Liver (tissue), 9 donors: ENCODE measurements around the gene CCDC40. TPM values are rescaled to one million over a fixed set of nuclear protein-coding genes. Genes with fewer than 3 reads are reported as not detected.
A peak's percentile ranks its signal among the peaks of the same experiment; 100 is the strongest.

Experiments
- DNase-seq: peaks from one replicate; pipeline ENCODE4 v3.0.0-alpha.2; 2017; ENCODE audit warnings: low spot score
- H3K27ac ChIP-seq, 2 donors: one replicate each; pipeline ENCODE4 v1.7.0; 2013; ENCODE audit warnings: inconsistent platforms in 2 of 2, low read length in 2 of 2, control low read depth in 1 of 2, low read depth in 1 of 2, mild to moderate bottlenecking in 1 of 2
- H3K27me3 ChIP-seq, 4 donors: one replicate each; pipeline versions ENCODE4 v1.6.1 to v1.7.0; 2013; ENCODE audit warnings: low read length in 3 of 4, inconsistent platforms in 1 of 4, mild to moderate bottlenecking in 1 of 4, moderate library complexity in 1 of 4; ENCODE audit not compliant: control insufficient read depth in 4 of 4, insufficient read depth in 4 of 4
- H3K36me3 ChIP-seq, 4 donors: one replicate each; pipeline versions ENCODE4 v1.6.1 to v1.7.0; 2013; ENCODE audit warnings: low read length in 3 of 4, mild to moderate bottlenecking in 3 of 4, low read depth in 1 of 4, moderate library complexity in 1 of 4; ENCODE audit not compliant: control insufficient read depth in 4 of 4, insufficient read depth in 3 of 4
- H3K4me1 ChIP-seq, 4 donors: one replicate each; pipeline versions ENCODE4 v1.6.1 to v1.7.0; 2013; ENCODE audit warnings: low read length in 3 of 4, mild to moderate bottlenecking in 3 of 4, moderate library complexity in 1 of 4; ENCODE audit not compliant: control insufficient read depth in 4 of 4, insufficient read depth in 4 of 4
- H3K4me3 ChIP-seq, 3 donors: one replicate each; pipeline versions ENCODE4 v1.6.1 to v1.7.0; 2013; ENCODE audit warnings: low read length in 3 of 3, control low read depth in 1 of 3, low read depth in 1 of 3, mild to moderate bottlenecking in 1 of 3
- H3K9ac ChIP-seq, 2 donors: one replicate each; pipeline ENCODE4 v1.7.0; 2013; ENCODE audit warnings: low read length in 2 of 2, mild to moderate bottlenecking in 2 of 2, moderate library complexity in 2 of 2, control low read depth in 1 of 2, low read depth in 1 of 2
- H3K9me3 ChIP-seq, 4 donors: one replicate each; pipeline versions ENCODE4 v1.6.1 to v1.7.0; 2013; ENCODE audit warnings: low read length in 3 of 4; ENCODE audit not compliant: control insufficient read depth in 4 of 4
- EGR1 ChIP-seq, 2 donors: IDR thresholded peaks; 2 replicates each; pipeline ENCODE4 v1.6.1; 2016 to 2018; ENCODE audit warnings: antibody characterized with exemption in 2 of 2, low read depth in 2 of 2
- FOXA1 ChIP-seq: IDR thresholded peaks from 2 replicates; pipeline ENCODE4 v1.6.1; 2016; ENCODE audit warnings: antibody characterized with exemption
- FOXA2 ChIP-seq: IDR thresholded peaks from 2 replicates; pipeline ENCODE4 v1.6.1; 2016; ENCODE audit warnings: antibody characterized with exemption
- GABPA ChIP-seq, 2 donors: IDR thresholded peaks in 1 of 2; conservative IDR thresholded peaks in 1 of 2; 2 replicates each; pipeline ENCODE4 v1.6.1; 2016; ENCODE audit warnings: antibody characterized with exemption in 2 of 2, mild to moderate bottlenecking in 1 of 2, moderate library complexity in 1 of 2
- HNF4A ChIP-seq, 2 donors: conservative IDR thresholded peaks; 2 replicates each; pipeline ENCODE4 v1.6.1; 2016; ENCODE audit warnings: antibody characterized with exemption in 2 of 2, mild to moderate bottlenecking in 2 of 2
- HNF4G ChIP-seq: IDR thresholded peaks from 2 replicates; pipeline ENCODE4 v1.6.1; 2016; ENCODE audit warnings: antibody characterized with exemption
- JUND ChIP-seq, 2 donors: IDR thresholded peaks; 2 replicates each; pipeline ENCODE4 v1.6.1; 2016; ENCODE audit warnings: antibody characterized with exemption in 2 of 2
- NR2F2 ChIP-seq: IDR thresholded peaks from 2 replicates; pipeline ENCODE4 v1.6.1; 2016; ENCODE audit warnings: antibody characterized with exemption
- RAD21 ChIP-seq, 2 donors: IDR thresholded peaks; 2 replicates each; pipeline ENCODE4 v1.6.1; 2016; ENCODE audit warnings: antibody characterized with exemption in 2 of 2, mild to moderate bottlenecking in 2 of 2
- RXRA ChIP-seq, 2 donors: IDR thresholded peaks; 2 replicates each; pipeline ENCODE4 v1.6.1; 2017 to 2018; ENCODE audit warnings: antibody characterized with exemption in 2 of 2, mild to moderate bottlenecking in 1 of 2
- SP1 ChIP-seq: IDR thresholded peaks from 2 replicates; pipeline ENCODE4 v1.6.1; 2018; ENCODE audit warnings: antibody characterized with exemption, mild to moderate bottlenecking
- TAF1 ChIP-seq: conservative IDR thresholded peaks from 2 replicates; pipeline ENCODE4 v1.6.1; 2016; ENCODE audit warnings: antibody characterized with exemption, mild to moderate bottlenecking
- YY1 ChIP-seq: IDR thresholded peaks from 2 replicates; pipeline ENCODE4 v1.6.1; 2016; ENCODE audit warnings: antibody characterized with exemption, mild to moderate bottlenecking
- WGBS: extraction: QIAGEN DNeasy Blood & Tissue Kit; methylation state at CpG from one replicate; pipeline ENCODE4 v1.1.7; 2013; 5-methylcytosine and 5-hydroxymethylcytosine counted together
- polyA plus RNA-seq, 2 donors: library from polyadenylated mRNA; stranded (reverse) in 1 of 2; unstranded in 1 of 2; fragments of 200-250 nt in 1 of 2; fragments of >200 nt in 1 of 2; fragmentation: Nextera tagmentation in 1 of 2; extraction: Ambion mirVana in 1 of 2; gene quantifications; one replicate each; pipeline versions ENCODE4 v1.2.1 to v1.2.3, GENCODE V29; 2013 to 2015
- total RNA-seq, 2 donors: library from RNA; depleted of rRNA; stranded (reverse); fragments of >200 nt; gene quantifications; one replicate each; pipeline ENCODE4 v1.2.3, GENCODE V29; 2014
- TF ChIP-seq, protein P1 (sequence below): IDR thresholded peaks from 2 replicates; pipeline ENCODE4 v1.6.1; 2016; ENCODE audit warnings: antibody characterized with exemption
- TF ChIP-seq, protein P2 (sequence below): fragments of 150-350 bp; IDR thresholded peaks from 2 replicates; pipeline ENCODE4 v1.5.1; 2017; ENCODE audit warnings: improper control_type of control experiment, low read depth, low read length; ENCODE audit not compliant: missing input control
- TF ChIP-seq, protein P3 (sequence below): IDR thresholded peaks from 2 replicates; pipeline ENCODE4 v1.6.1; 2016; ENCODE audit warnings: antibody characterized with exemption
- TF ChIP-seq, protein P4 (sequence below): IDR thresholded peaks from 2 replicates; pipeline ENCODE4 v1.6.1; 2016; ENCODE audit warnings: antibody characterized with exemption
- TF ChIP-seq, protein P5 (sequence below): IDR thresholded peaks from 2 replicates; pipeline ENCODE4 v1.6.1; 2016; ENCODE audit warnings: antibody characterized with exemption, mild to moderate bottlenecking
- donor health status: healthy.
- donor health status: healthy.
- donor health status: healthy.
- donor health status: healthy.
- donor health status: healthy.

Gene CCDC40
- total and polyA plus RNA-seq, 4 donors, result 0.60 to 3.0 (median 1.4) TPM

DNA sequence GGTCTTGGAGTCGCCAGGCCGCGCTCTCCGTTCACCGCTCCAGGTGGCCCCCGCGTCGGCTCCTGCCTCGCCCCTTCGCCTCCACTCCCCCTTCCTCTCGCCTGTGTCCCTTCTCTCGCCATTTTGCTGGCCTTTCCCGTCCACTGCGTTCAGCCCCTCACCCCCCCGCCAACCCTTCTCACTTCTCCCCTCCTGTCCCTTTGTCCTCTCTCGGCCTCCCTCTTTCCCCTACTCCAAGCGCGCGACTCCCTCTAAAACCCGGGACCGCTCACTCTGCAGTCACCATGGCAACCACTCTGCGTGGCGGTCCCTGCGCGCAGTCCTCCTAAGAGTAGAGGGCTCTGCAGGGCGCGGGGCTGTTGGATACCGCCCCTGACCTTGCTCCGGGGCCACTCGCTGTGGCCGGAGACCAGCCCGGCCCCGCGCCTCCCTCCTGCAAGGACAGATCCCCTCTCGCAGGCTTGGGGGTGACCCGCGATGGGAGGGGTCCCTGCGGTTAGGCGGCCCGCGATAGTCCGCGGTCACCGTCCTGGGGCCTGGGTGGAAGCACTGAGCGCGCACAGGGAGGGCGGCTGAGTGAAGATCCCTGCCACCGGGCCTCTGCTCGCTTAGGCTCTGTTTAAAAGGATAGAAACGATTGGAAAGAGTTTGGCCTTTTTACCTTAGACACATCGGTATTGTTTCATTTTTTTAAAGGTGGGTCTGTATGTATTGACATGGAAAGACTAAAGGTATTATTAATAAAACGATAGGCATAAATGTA is 454 bp downstream of the CCDC40 start:
- H3K4me3 ChIP-seq, result peak overlapping the region; percentile 77 to 93 (median 78)
- 3% methylated on average over 52 of the region's 52 CpGs for WGBS
- H3K9ac ChIP-seq, result peak overlapping the region; percentile 50 to 65
- no peaks in the 10 kb centered on the region for H3K36me3 ChIP-seq
- H3K4me1 ChIP-seq, result peaks cover 3 to 21% (median 11%) of the 10 kb centered on the region in 4 donors
- TF ChIP-seq FOXA1, result no peak
- no peak for TF ChIP-seq RAD21 (IDR thresholded peaks at IDR 0.05)
- TF ChIP-seq GABPA (IDR thresholded peaks at IDR 0.05 in 1 of 2, conservative IDR thresholded peaks at IDR 0.05 in 1 of 2), result no peak
- TF ChIP-seq, protein P1, sequence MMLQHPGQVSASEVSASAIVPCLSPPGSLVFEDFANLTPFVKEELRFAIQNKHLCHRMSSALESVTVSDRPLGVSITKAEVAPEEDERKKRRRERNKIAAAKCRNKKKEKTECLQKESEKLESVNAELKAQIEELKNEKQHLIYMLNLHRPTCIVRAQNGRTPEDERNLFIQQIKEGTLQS, result no peak
- TF ChIP-seq, protein P2, sequence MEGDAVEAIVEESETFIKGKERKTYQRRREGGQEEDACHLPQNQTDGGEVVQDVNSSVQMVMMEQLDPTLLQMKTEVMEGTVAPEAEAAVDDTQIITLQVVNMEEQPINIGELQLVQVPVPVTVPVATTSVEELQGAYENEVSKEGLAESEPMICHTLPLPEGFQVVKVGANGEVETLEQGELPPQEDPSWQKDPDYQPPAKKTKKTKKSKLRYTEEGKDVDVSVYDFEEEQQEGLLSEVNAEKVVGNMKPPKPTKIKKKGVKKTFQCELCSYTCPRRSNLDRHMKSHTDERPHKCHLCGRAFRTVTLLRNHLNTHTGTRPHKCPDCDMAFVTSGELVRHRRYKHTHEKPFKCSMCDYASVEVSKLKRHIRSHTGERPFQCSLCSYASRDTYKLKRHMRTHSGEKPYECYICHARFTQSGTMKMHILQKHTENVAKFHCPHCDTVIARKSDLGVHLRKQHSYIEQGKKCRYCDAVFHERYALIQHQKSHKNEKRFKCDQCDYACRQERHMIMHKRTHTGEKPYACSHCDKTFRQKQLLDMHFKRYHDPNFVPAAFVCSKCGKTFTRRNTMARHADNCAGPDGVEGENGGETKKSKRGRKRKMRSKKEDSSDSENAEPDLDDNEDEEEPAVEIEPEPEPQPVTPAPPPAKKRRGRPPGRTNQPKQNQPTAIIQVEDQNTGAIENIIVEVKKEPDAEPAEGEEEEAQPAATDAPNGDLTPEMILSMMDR, result no peak
- TF ChIP-seq NR2F2, result no peak
- no peak for TF ChIP-seq RXRA (IDR thresholded peaks at IDR 0.05)
- TF ChIP-seq JUND (IDR thresholded peaks at IDR 0.05), result no peak
- H3K27me3 ChIP-seq, result no peaks in the 10 kb centered on the region
- no peak for DNase-seq
- peak overlapping the region; percentile 90 to 98 for H3K27ac ChIP-seq
- no peaks in the 10 kb centered on the region for H3K9me3 ChIP-seq

DNA sequence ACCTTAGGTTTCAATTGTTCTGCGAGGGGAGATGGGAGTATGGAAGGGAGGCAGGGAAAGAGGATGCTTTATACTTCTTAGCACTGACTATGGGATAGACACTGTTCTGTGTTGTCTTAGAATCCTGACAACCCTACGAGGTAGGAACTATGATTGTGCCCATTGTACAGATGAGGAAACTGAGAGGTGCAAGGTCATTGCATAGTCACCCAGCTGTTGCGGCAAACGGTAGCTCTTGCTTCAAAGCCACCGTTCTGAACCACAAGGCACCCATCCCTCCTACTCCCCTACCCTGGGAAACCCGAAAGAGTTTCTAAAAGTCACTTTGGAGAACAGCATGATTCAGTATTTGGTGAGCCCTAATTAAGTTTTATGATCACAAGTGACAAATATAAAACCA is 7.5 kb downstream of the CCDC40 start:
- no peak overlapping the region for H3K27ac ChIP-seq
- no peak overlapping the region for H3K9ac ChIP-seq
- no peaks in the 10 kb centered on the region for H3K27me3 ChIP-seq
- no peak for DNase-seq
- H3K36me3 ChIP-seq, result peaks cover 0 to 2% (median 0%) of the 10 kb centered on the region in 4 donors
- H3K4me3 ChIP-seq, result no peak overlapping the region
- peaks cover 0 to 10% (median 6%) of the 10 kb centered on the region in 4 donors for H3K4me1 ChIP-seq
- peaks cover 0 to 3% (median 0%) of the 10 kb centered on the region in 4 donors for H3K9me3 ChIP-seq
- WGBS, result 91% methylated on average over 6 of the region's 6 CpGs
- TF ChIP-seq, protein P3, sequence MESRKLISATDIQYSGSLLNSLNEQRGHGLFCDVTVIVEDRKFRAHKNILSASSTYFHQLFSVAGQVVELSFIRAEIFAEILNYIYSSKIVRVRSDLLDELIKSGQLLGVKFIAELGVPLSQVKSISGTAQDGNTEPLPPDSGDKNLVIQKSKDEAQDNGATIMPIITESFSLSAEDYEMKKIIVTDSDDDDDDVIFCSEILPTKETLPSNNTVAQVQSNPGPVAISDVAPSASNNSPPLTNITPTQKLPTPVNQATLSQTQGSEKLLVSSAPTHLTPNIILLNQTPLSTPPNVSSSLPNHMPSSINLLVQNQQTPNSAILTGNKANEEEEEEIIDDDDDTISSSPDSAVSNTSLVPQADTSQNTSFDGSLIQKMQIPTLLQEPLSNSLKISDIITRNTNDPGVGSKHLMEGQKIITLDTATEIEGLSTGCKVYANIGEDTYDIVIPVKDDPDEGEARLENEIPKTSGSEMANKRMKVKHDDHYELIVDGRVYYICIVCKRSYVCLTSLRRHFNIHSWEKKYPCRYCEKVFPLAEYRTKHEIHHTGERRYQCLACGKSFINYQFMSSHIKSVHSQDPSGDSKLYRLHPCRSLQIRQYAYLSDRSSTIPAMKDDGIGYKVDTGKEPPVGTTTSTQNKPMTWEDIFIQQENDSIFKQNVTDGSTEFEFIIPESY, result no peak
- TF ChIP-seq HNF4A (conservative IDR thresholded peaks at IDR 0.05) (no peak), EGR1 (IDR thresholded peaks at IDR 0.05; ENCODE audit: low read depth in 2 of 2) (no peak), TAF1 (no peak), HNF4G (no peak), FOXA2 (no peak), SP1 (no peak), FOXA1 (no peak), NR2F2 (no peak), RAD21 (IDR thresholded peaks at IDR 0.05) (no peak), RXRA (IDR thresholded peaks at IDR 0.05) (no peak), YY1 (no peak), JUND (IDR thresholded peaks at IDR 0.05) (no peak)
- TF ChIP-seq, protein P2, result no peak
- TF ChIP-seq, protein P4, sequence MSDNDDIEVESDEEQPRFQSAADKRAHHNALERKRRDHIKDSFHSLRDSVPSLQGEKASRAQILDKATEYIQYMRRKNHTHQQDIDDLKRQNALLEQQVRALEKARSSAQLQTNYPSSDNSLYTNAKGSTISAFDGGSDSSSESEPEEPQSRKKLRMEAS, result no peak
- TF ChIP-seq, protein P1, result no peak
- TF ChIP-seq, protein P5, sequence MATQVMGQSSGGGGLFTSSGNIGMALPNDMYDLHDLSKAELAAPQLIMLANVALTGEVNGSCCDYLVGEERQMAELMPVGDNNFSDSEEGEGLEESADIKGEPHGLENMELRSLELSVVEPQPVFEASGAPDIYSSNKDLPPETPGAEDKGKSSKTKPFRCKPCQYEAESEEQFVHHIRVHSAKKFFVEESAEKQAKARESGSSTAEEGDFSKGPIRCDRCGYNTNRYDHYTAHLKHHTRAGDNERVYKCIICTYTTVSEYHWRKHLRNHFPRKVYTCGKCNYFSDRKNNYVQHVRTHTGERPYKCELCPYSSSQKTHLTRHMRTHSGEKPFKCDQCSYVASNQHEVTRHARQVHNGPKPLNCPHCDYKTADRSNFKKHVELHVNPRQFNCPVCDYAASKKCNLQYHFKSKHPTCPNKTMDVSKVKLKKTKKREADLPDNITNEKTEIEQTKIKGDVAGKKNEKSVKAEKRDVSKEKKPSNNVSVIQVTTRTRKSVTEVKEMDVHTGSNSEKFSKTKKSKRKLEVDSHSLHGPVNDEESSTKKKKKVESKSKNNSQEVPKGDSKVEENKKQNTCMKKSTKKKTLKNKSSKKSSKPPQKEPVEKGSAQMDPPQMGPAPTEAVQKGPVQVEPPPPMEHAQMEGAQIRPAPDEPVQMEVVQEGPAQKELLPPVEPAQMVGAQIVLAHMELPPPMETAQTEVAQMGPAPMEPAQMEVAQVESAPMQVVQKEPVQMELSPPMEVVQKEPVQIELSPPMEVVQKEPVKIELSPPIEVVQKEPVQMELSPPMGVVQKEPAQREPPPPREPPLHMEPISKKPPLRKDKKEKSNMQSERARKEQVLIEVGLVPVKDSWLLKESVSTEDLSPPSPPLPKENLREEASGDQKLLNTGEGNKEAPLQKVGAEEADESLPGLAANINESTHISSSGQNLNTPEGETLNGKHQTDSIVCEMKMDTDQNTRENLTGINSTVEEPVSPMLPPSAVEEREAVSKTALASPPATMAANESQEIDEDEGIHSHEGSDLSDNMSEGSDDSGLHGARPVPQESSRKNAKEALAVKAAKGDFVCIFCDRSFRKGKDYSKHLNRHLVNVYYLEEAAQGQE, result no peak
